ENCODE data around the gene PACS2. TPM values are rescaled to one million over a fixed set of nuclear protein-coding genes. Genes with fewer than 3 reads are reported as not detected.

Gene PACS2
- total RNA-seq, 1 experiment from 2014 or later = 72.5 TPM

DNA sequence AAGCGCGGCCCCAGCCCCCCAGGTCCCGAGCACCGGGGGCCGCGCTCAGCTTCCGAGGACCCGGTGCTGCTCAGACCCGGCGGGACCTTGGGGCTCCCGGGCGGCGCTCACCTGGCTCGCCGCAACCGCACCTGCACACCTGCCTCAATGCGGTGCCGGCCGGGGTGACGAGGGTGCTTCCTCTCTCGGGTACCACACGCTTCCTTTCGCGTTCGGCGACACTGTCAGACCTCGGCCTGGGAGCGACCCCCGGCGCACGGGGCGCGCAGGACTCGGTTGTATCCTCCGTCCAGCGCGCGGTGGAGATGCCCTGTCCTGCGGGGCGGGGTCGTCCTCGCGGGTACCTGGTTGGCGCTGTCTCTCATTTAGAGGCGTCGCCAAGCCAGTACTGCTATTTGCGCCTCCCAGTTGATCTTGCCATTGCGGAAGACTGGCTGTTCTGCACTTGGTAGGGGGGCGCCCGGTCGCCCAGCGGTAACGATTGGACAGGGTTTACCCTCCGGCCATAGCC is 718 bp downstream of the PACS2 start:
- no peak overlapping the region for H3K14ac ChIP-seq (ENCODE audit: insufficient read depth, low read length)
- DNase-seq = peak; percentile 57
- peak overlapping the region; percentile 82 to 90 for H3K4me3 Mint-ChIP-seq
- H3K23me2 ChIP-seq (ENCODE audit: insufficient read length, low read depth, low read length, poor library complexity, severe bottlenecking) = peaks cover 8% of the 10 kb centered on the region
- no peak overlapping the region for H3K23ac ChIP-seq (ENCODE audit: insufficient read length, low read depth, low read length)
- H3K27ac ChIP-seq (ENCODE audit: insufficient read length, low read depth, low read length) = no peak overlapping the region
- no peak overlapping the region for H3K9ac ChIP-seq (ENCODE audit: extremely low read depth, insufficient read length, low read length)
- H3K79me1 ChIP-seq (ENCODE audit: insufficient read depth, low read depth, low read length, poor library complexity, severe bottlenecking) = peaks cover 5% of the 10 kb centered on the region
- peaks cover 19 to 26% of the 10 kb centered on the region in 2 experiments for H3K4me1 Mint-ChIP-seq
- peaks cover 12% of the 10 kb centered on the region; the same call in 1 of the 2 replicates for H3K79me2 ChIP-seq (ENCODE audit: insufficient read depth, low read length)
- peaks cover 11% of the 10 kb centered on the region for H3K27me3 Mint-ChIP-seq (ENCODE audit: low read depth)
- no peaks in the 10 kb centered on the region for H3K9me3 Mint-ChIP-seq
- H3K27ac Mint-ChIP-seq = no peak overlapping the region
- H4K91ac ChIP-seq (ENCODE audit: insufficient read length, low read depth, low read length) = no peak overlapping the region
- H4K20me1 ChIP-seq (ENCODE audit: control insufficient read depth, insufficient read depth, insufficient read length) = peaks cover 7% of the 10 kb centered on the region
- H2BK20ac ChIP-seq (ENCODE audit: low read depth, low read length, poor library complexity, severe bottlenecking) = no peak overlapping the region
- H3K18ac ChIP-seq (ENCODE audit: insufficient read length, low read depth, low read length) = no peak overlapping the region
- H2AK5ac ChIP-seq (ENCODE audit: insufficient read length, low read length) = no peak overlapping the region
- H3K4me1 ChIP-seq (ENCODE audit: insufficient read depth, low read length) = no peaks in the 10 kb centered on the region; the same call in 1 of the 2 replicates
- H4K5ac ChIP-seq (ENCODE audit: insufficient read length, low read depth, low read length) = no peak overlapping the region
- H3K4me2 ChIP-seq (ENCODE audit: insufficient read depth, insufficient read length, low read length) = peak overlapping the region; percentile 61
- H3K27me3 ChIP-seq (ENCODE audit: insufficient read depth, low read length) = no peaks in the 10 kb centered on the region
- H2BK120ac ChIP-seq (ENCODE audit: low read depth, low read length, poor library complexity, severe bottlenecking) = no peak overlapping the region
- no peak overlapping the region for H3T11ph ChIP-seq (ENCODE audit: low read length)
- no peak overlapping the region for H2BK12ac ChIP-seq (ENCODE audit: insufficient read length, low read depth, low read length)
- H3K4ac ChIP-seq (ENCODE audit: low read depth, low read length) = no peak overlapping the region
- H3K56ac ChIP-seq (ENCODE audit: insufficient read length, low read depth, low read length) = no peak overlapping the region
- H3K36me3 Mint-ChIP-seq (ENCODE audit: insufficient read depth in 1 of 3, low read depth in 3 of 3) = peaks cover 0 to 4% (median 0%) of the 10 kb centered on the region in 3 experiments; a peak in 3 of 7 replicates
- H2BK15ac ChIP-seq (ENCODE audit: low read depth, low read length) = no peak overlapping the region
- no peak overlapping the region for H2AFZ ChIP-seq (ENCODE audit: low read length)
- TF ChIP-seq, protein P1, sequence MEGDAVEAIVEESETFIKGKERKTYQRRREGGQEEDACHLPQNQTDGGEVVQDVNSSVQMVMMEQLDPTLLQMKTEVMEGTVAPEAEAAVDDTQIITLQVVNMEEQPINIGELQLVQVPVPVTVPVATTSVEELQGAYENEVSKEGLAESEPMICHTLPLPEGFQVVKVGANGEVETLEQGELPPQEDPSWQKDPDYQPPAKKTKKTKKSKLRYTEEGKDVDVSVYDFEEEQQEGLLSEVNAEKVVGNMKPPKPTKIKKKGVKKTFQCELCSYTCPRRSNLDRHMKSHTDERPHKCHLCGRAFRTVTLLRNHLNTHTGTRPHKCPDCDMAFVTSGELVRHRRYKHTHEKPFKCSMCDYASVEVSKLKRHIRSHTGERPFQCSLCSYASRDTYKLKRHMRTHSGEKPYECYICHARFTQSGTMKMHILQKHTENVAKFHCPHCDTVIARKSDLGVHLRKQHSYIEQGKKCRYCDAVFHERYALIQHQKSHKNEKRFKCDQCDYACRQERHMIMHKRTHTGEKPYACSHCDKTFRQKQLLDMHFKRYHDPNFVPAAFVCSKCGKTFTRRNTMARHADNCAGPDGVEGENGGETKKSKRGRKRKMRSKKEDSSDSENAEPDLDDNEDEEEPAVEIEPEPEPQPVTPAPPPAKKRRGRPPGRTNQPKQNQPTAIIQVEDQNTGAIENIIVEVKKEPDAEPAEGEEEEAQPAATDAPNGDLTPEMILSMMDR (conservative IDR thresholded peaks at IDR 0.05) = no peak
- no peak overlapping the region for H2BK5ac ChIP-seq (ENCODE audit: insufficient read length, low read length)
- no CpG with 5 or more reads among the region's 54 CpGs for WGBS (ENCODE audit: extremely low coverage, insufficient read length, low lambda C conversion rate)
- no peak overlapping the region for H4K8ac ChIP-seq (replicated peaks; ENCODE audit: insufficient read length, low read depth, low read length)
- no peaks in the 10 kb centered on the region for H3K9me3 ChIP-seq (ENCODE audit: control insufficient read depth, low read depth, low read length)
